Measurements from ENCODE around the gene IRF8. TPM values are rescaled to one million over a fixed set of nuclear protein-coding genes. Genes with fewer than 3 reads are reported as not detected.
A peak's percentile ranks its signal among the peaks of the same experiment; 100 is the strongest.

IRF8 gene
- total and polyA plus RNA-seq, 2 of the 4 experiments (the other 2 are of a cell fraction), result not detected

DNA sequence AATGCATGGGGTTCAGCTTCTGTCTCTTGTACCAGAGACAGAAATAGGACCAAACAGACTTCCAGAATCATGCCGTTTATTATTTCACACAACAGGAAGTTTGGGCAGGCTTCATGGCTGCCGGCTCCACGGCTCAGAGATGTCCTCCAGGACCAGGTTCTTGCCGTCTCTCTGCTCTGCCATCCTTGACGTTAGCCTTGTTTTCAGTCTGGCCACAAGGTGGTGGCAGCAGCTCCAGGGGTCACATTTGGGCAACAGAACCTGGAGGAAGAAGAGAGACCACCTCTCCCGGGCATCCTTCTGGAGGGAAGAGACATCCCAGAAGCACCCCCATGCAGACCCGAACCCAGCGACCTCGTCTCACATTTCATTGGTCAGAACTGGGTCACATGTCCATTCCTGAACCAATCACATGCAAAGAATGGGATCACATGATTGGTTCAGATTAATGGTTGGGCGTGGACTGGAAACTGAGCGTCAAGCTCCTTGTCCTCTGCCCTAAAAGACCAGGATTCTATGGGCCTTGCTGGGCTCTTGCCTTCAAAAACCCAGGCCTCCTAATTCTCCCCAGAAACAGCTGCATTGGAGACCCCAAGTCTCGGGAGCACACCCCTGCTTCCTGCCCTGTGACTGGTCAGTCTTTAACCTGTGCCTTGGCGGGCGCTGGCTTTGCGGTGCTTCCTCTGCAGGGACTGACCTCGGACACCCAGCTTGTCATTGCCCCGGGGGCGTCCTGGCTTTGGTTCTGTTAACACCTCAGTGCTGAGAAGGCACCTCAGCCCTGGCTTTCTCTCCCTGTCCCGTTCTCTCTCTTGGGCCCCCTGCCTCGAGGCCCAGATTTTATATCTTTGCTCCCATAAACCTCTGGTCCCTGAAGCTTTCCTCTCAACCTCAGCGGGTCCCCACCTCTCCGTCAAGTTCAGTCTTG lies 63.3 kb downstream of the IRF8 start:
- POLR2A ChIA-PET (ENCODE audit: unreplicated experiment), result no interaction called here
- peaks cover 2% of the 10 kb centered on the region; the same call in 1 of the 2 replicates for H3K9me3 ChIP-seq (ENCODE audit: control insufficient read depth, insufficient read depth, low read length)
- H3K36me3 ChIP-seq (ENCODE audit: control insufficient read depth, insufficient read depth, low read length), result no peaks in the 10 kb centered on the region
- H2BK20ac ChIP-seq (ENCODE audit: low read depth, low read length), result no peak overlapping the region
- H3K14ac ChIP-seq (replicated peaks; ENCODE audit: low read depth, low read length), result no peak overlapping the region
- no peak overlapping the region for H4K91ac ChIP-seq (ENCODE audit: insufficient read depth, low read depth, low read length)
- no peaks in the 10 kb centered on the region for H3K4me1 ChIP-seq (ENCODE audit: control insufficient read depth, insufficient read depth, low read length)
- WGBS, 2 experiments (ENCODE audit: extremely low coverage in 2 of 2, insufficient read length in 1 of 2), result 71% methylated on average over 11 of the region's 22 CpGs; no CpG with 5 or more reads in 1 of the 2 experiments
- in situ Hi-C loops (cut with MboI; ENCODE audit: low sequenced_read_pairs) (no loop called here), intact Hi-C loops (cut with micrococcal nuclease) (no loop called here), dilution Hi-C loops (cut with HindIII; ENCODE audit: low sequenced_read_pairs, unreplicated experiment) (no loop called here)
- no peak overlapping the region for H4K5ac ChIP-seq (ENCODE audit: low read depth, low read length)
- H2AK9ac ChIP-seq (replicated peaks; ENCODE audit: low read depth, low read length, poor library complexity), result no peak overlapping the region
- no peak overlapping the region for H2AFZ ChIP-seq (replicated peaks; ENCODE audit: low read length, poor library complexity)
- H3K4ac ChIP-seq (ENCODE audit: low read depth, low read length), result no peak overlapping the region
- no peak overlapping the region for H3K4me2 ChIP-seq (ENCODE audit: low read depth, low read length)
- no peak overlapping the region for H3K4me3 ChIP-seq (ENCODE audit: insufficient read depth, low read depth, low read length)
- no peak overlapping the region for H2BK120ac ChIP-seq (ENCODE audit: low read depth, low read length)
- no peaks in the 10 kb centered on the region for H3K79me1 ChIP-seq (ENCODE audit: low read depth in 1 of 2, low read length in 2 of 2)
- H4K8ac ChIP-seq (ENCODE audit: low read depth in 2 of 2, low read length in 2 of 2), result no peak overlapping the region
- H3K9ac ChIP-seq (ENCODE audit: low read depth, low read length), result no peak overlapping the region
- no peaks in the 10 kb centered on the region for H4K20me1 ChIP-seq (ENCODE audit: insufficient read depth, low read length)
- H3K9me1 ChIP-seq (ENCODE audit: insufficient read depth, low read length), result no peaks in the 10 kb centered on the region
- no peak overlapping the region for H2BK15ac ChIP-seq (ENCODE audit: low read depth, low read length)
- H3K18ac ChIP-seq (ENCODE audit: low read depth, low read length), result no peak overlapping the region
- TF ChIP-seq RCOR1 (IDR thresholded peaks at IDR 0.05; ENCODE audit: insufficient replicate concordance, low read length) (no peak), RFX5 (IDR thresholded peaks at IDR 0.05; ENCODE audit: low read depth, low read length) (no peak), MAZ (IDR thresholded peaks at IDR 0.05; ENCODE audit: borderline replicate concordance, low read depth, low read length) (no peak), NFE2L2 (IDR thresholded peaks at IDR 0.05; ENCODE audit: low read depth, low read length) (no peak)
- TF ChIP-seq, protein P1, sequence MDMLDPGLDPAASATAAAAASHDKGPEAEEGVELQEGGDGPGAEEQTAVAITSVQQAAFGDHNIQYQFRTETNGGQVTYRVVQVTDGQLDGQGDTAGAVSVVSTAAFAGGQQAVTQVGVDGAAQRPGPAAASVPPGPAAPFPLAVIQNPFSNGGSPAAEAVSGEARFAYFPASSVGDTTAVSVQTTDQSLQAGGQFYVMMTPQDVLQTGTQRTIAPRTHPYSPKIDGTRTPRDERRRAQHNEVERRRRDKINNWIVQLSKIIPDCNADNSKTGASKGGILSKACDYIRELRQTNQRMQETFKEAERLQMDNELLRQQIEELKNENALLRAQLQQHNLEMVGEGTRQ (IDR thresholded peaks at IDR 0.05; ENCODE audit: low read depth, low read length), result peak; percentile 86
- TF ChIP-seq, protein P2, sequence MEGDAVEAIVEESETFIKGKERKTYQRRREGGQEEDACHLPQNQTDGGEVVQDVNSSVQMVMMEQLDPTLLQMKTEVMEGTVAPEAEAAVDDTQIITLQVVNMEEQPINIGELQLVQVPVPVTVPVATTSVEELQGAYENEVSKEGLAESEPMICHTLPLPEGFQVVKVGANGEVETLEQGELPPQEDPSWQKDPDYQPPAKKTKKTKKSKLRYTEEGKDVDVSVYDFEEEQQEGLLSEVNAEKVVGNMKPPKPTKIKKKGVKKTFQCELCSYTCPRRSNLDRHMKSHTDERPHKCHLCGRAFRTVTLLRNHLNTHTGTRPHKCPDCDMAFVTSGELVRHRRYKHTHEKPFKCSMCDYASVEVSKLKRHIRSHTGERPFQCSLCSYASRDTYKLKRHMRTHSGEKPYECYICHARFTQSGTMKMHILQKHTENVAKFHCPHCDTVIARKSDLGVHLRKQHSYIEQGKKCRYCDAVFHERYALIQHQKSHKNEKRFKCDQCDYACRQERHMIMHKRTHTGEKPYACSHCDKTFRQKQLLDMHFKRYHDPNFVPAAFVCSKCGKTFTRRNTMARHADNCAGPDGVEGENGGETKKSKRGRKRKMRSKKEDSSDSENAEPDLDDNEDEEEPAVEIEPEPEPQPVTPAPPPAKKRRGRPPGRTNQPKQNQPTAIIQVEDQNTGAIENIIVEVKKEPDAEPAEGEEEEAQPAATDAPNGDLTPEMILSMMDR (conservative IDR thresholded peaks at IDR 0.05; ENCODE audit: low read depth, low read length), result no peak
- ATAC-seq (ENCODE audit: low read depth), result no peak
- no peak overlapping the region for H3K23ac ChIP-seq (ENCODE audit: low read depth, low read length)
- CTCF ChIA-PET, result no interaction called here
- H3K56ac ChIP-seq (ENCODE audit: extremely low read depth, insufficient read depth, low read length), result no peak overlapping the region
- H2BK5ac ChIP-seq (ENCODE audit: low read depth, low read length, poor library complexity, severe bottlenecking), result no peak overlapping the region
- BruUV-seq (replicated peaks), result no TSS peak
- no peak for DNase-seq
- H2AK5ac ChIP-seq (ENCODE audit: low read depth, low read length), result no peak overlapping the region
- no peak overlapping the region for H3K27ac ChIP-seq (ENCODE audit: insufficient read depth, low read length)
- peaks cover 69% of the 10 kb centered on the region for H3K27me3 ChIP-seq (ENCODE audit: control insufficient read depth, insufficient read depth, low read length)
